Gastroesophageal sphincter (tissue), 3 donors: Measurements from ENCODE around the gene NIPA2.

ENCODE experiments used
- EP300 ChIP-seq: sonication (generic); formaldehyde crosslinking; IDR thresholded peaks from one replicate; pipeline ENCODE4 v1.6.1; 2017; ENCODE audit warnings: antibody characterized with exemption, mild to moderate bottlenecking
- POLR2A ChIP-seq, 2 donors: fragments of 450-650 bp; IDR thresholded peaks; one replicate each; pipeline ENCODE4 v1.6.1; 2017; ENCODE audit warnings: antibody characterized with exemption in 2 of 2, mild to moderate bottlenecking in 2 of 2, moderate library complexity in 1 of 2
- POLR2AphosphoS5 ChIP-seq: sonication (generic); formaldehyde crosslinking; IDR thresholded peaks from one replicate; pipeline ENCODE4 v1.6.1; 2017; ENCODE audit warnings: antibody characterized with exemption
- TF ChIP-seq, protein P1 (sequence below), 4 experiments: fragments of 200-600 bp in 2 of 4; fragments of 450-650 bp in 2 of 4; sonication (generic) in 1 of 4; IDR thresholded peaks; one replicate each; pipeline ENCODE4 v1.5.1; 2017 to 2019; ENCODE audit warnings: antibody characterized with exemption in 4 of 4, mild to moderate bottlenecking in 2 of 4, moderate library complexity in 2 of 4

DNA sequence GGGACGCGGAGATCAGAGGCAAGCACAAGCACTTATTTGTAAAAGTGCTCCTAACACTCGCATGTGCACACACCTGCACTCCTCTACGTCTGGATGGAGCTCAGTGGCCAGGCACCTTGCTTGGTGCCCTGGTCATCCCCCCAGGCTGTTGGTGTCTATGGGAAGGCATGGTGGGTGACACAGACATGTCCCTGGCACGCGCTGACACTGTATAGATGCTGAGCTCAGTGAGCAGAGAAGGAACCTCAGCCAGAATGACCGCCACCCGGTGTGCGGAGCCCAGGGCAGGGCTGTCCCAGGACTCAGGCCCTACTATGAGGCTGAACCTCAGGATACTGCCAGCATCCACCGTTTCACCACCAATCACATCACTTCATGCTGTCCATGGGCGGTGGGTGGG lies 64.5 kb downstream of the NIPA2 start:
- TF ChIP-seq, protein P1, sequence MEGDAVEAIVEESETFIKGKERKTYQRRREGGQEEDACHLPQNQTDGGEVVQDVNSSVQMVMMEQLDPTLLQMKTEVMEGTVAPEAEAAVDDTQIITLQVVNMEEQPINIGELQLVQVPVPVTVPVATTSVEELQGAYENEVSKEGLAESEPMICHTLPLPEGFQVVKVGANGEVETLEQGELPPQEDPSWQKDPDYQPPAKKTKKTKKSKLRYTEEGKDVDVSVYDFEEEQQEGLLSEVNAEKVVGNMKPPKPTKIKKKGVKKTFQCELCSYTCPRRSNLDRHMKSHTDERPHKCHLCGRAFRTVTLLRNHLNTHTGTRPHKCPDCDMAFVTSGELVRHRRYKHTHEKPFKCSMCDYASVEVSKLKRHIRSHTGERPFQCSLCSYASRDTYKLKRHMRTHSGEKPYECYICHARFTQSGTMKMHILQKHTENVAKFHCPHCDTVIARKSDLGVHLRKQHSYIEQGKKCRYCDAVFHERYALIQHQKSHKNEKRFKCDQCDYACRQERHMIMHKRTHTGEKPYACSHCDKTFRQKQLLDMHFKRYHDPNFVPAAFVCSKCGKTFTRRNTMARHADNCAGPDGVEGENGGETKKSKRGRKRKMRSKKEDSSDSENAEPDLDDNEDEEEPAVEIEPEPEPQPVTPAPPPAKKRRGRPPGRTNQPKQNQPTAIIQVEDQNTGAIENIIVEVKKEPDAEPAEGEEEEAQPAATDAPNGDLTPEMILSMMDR (IDR thresholded peaks at IDR 0.05) = no peak
- no peak for TF ChIP-seq EP300
- TF ChIP-seq POLR2A (IDR thresholded peaks at IDR 0.05) = no peak
- TF ChIP-seq POLR2AphosphoS5 = no peak
